Adipocyte (in vitro differentiated cells): ENCODE results near the gene POLN.

ENCODE experiments used
- DNase-seq: peaks from one replicate; pipeline ENCODE4 v3.0.0-alpha.2; 2015; ENCODE audit warnings: low read depth
- H3K27me3 ChIP-seq: replicated peaks from 2 replicates; pipeline ENCODE4 v1.7.0; 2013; ENCODE audit warnings: mild to moderate bottlenecking, low read length, moderate library complexity; ENCODE audit not compliant: control insufficient read depth, insufficient read depth
- H3K36me3 ChIP-seq: 2 replicates; pipeline ENCODE4 v1.7.0; 2013; ENCODE audit warnings: low read length, mild to moderate bottlenecking, moderate library complexity; ENCODE audit not compliant: control insufficient read depth, insufficient read depth, severe bottlenecking
- H3K4me1 ChIP-seq: 2 replicates; pipeline ENCODE4 v1.7.0; 2013; ENCODE audit warnings: mild to moderate bottlenecking, low read length, moderate library complexity; ENCODE audit not compliant: control insufficient read depth, insufficient read depth
- H3K4me3 ChIP-seq: 2 replicates; pipeline ENCODE4 v1.7.0; 2013; ENCODE audit warnings: mild to moderate bottlenecking, low read length, moderate library complexity
- H3K9ac ChIP-seq: 2 replicates; pipeline ENCODE4 v1.7.0; 2013; ENCODE audit warnings: mild to moderate bottlenecking, low read length, moderate library complexity
- H3K9me3 ChIP-seq: 2 replicates; pipeline ENCODE4 v1.7.0; 2013; ENCODE audit warnings: mild to moderate bottlenecking, low read length, moderate library complexity; ENCODE audit not compliant: control insufficient read depth

POLN gene

GRCh38 chr4:2067446-2068197, 174.3 kb downstream of the POLN start:
- DNase-seq, result no peak

GRCh38 chr4:2066571-2067445, 175.1 kb downstream of the POLN start:
- no peaks in the 10 kb centered on the region for H3K36me3 ChIP-seq
- H3K9ac ChIP-seq, result no peak overlapping the region
- no peaks in the 10 kb centered on the region for H3K9me3 ChIP-seq
- H3K4me3 ChIP-seq, result no peak overlapping the region
- peaks cover 26% of the 10 kb centered on the region for H3K27me3 ChIP-seq
- H3K4me1 ChIP-seq, result no peaks in the 10 kb centered on the region
- DNase-seq, result no peak

More at GRCh38 chr4:2067446-2068197, 174.3 kb downstream of the POLN start:
- H3K4me1 ChIP-seq, result no peaks in the 10 kb centered on the region
- H3K9ac ChIP-seq, result no peak overlapping the region
- no peaks in the 10 kb centered on the region for H3K9me3 ChIP-seq
- H3K4me3 ChIP-seq, result no peak overlapping the region
- H3K36me3 ChIP-seq, result no peaks in the 10 kb centered on the region
- H3K27me3 ChIP-seq, result peaks cover 21% of the 10 kb centered on the region

GRCh38 chr4:2066011-2066551, 175.8 kb downstream of the POLN start:
- DNase-seq, result no peak
- Histone ChIP-seq H3K4me3 (no peak overlapping the region), H3K9me3 (no peaks in the 10 kb centered on the region), H3K27me3 (peaks cover 30% of the 10 kb centered on the region), H3K4me1 (no peaks in the 10 kb centered on the region), H3K9ac (no peak overlapping the region), H3K36me3 (no peaks in the 10 kb centered on the region)

- no peak overlapping the region for H3K9ac ChIP-seq
- DNase-seq, result no peak
- no peaks in the 10 kb centered on the region for H3K9me3 ChIP-seq
- H3K4me1 ChIP-seq, result no peaks in the 10 kb centered on the region
- peaks cover 26% of the 10 kb centered on the region for H3K27me3 ChIP-seq
- H3K4me3 ChIP-seq, result no peak overlapping the region
- H3K36me3 ChIP-seq, result no peaks in the 10 kb centered on the region
Observed at GRCh38 chr4:2065106-2065930, 176.6 kb downstream of the POLN start.

- no peak overlapping the region for H3K4me3 ChIP-seq
- H3K9me3 ChIP-seq, result no peaks in the 10 kb centered on the region
- DNase-seq, result no peak
- H3K9ac ChIP-seq, result no peak overlapping the region
- H3K4me1 ChIP-seq, result no peaks in the 10 kb centered on the region
- peaks cover 20% of the 10 kb centered on the region for H3K27me3 ChIP-seq
- H3K36me3 ChIP-seq, result no peaks in the 10 kb centered on the region
Observed at GRCh38 chr4:2064276-2064991, 177.5 kb downstream of the POLN start.

- H3K4me1 ChIP-seq, result no peaks in the 10 kb centered on the region
- peaks cover 20% of the 10 kb centered on the region for H3K27me3 ChIP-seq
- H3K36me3 ChIP-seq, result no peaks in the 10 kb centered on the region
- H3K4me3 ChIP-seq, result no peak overlapping the region
- H3K9ac ChIP-seq, result no peak overlapping the region
- no peak for DNase-seq
- H3K9me3 ChIP-seq, result no peaks in the 10 kb centered on the region
Observed at GRCh38 chr4:2063557-2064275, 178.2 kb downstream of the POLN start.

GRCh38 chr4:2062808-2063524, 179.0 kb downstream of the POLN start:
- no peaks in the 10 kb centered on the region for H3K4me1 ChIP-seq
- peaks cover 15% of the 10 kb centered on the region for H3K27me3 ChIP-seq
- H3K9me3 ChIP-seq, result no peaks in the 10 kb centered on the region
- H3K9ac ChIP-seq, result no peak overlapping the region
- no peak for DNase-seq
- H3K4me3 ChIP-seq, result no peak overlapping the region
- H3K36me3 ChIP-seq, result no peaks in the 10 kb centered on the region

- no peaks in the 10 kb centered on the region for H3K9me3 ChIP-seq
- H3K4me1 ChIP-seq, result no peaks in the 10 kb centered on the region
- DNase-seq, result no peak
- no peak overlapping the region for H3K9ac ChIP-seq
- peaks cover 18% of the 10 kb centered on the region for H3K27me3 ChIP-seq
- H3K4me3 ChIP-seq, result no peak overlapping the region
- H3K36me3 ChIP-seq, result no peaks in the 10 kb centered on the region
Observed at GRCh38 chr4:2062168-2062807, 179.6 kb downstream of the POLN start.

- Histone ChIP-seq H3K9ac (no peak overlapping the region), H3K4me1 (no peaks in the 10 kb centered on the region), H3K9me3 (no peaks in the 10 kb centered on the region), H3K27me3 (peaks cover 26% of the 10 kb centered on the region), H3K4me3 (no peak overlapping the region), H3K36me3 (no peaks in the 10 kb centered on the region)
- no peak for DNase-seq
Observed at GRCh38 chr4:2061186-2062131, 180.5 kb downstream of the POLN start.
